HEK293T (cell line): Measurements from ENCODE around the gene MTA2.
"Not testable (repeated sequence)": the region's sequence is repeated elsewhere in the genome, so short reads cannot be mapped to it uniquely, and the experiment has no call there.

Source experiments
- CTCF ChIA-PET: fragments of 350-600 bp; formaldehyde crosslinking; extraction: SDS; loops from one replicate; lab custom pipeline; 2021; ENCODE audit warnings: antibody characterized with exemption, inconsistent platforms; lab: Yijun Ruan, JAX
- POLR2A ChIA-PET: fragments of 350-600 bp; formaldehyde crosslinking; extraction: SDS; loops from one replicate; lab custom pipeline; 2020; ENCODE audit warnings: antibody characterized with exemption, inconsistent platforms; lab: Yijun Ruan, JAX
- DNase-seq: peaks from one replicate; pipeline ENCODE4 v3.0.0; 2012; ENCODE audit warnings: mixed read lengths; ENCODE audit errors: extremely low spot score
- ARNT ChIP-seq: fragments of 450-650 bp; IDR thresholded peaks from 2 replicates; pipeline ENCODE4 v1.6.1; 2017; ENCODE audit warnings: mild to moderate bottlenecking
- BHLHE40 ChIP-seq: fragments of 450-650 bp; IDR thresholded peaks from 2 replicates; pipeline ENCODE4 v1.6.1; 2016; ENCODE audit warnings: mild to moderate bottlenecking, moderate library complexity, borderline replicate concordance
- CTBP1 ChIP-seq: fragments of 450-650 bp; IDR thresholded peaks from 2 replicates; pipeline ENCODE4 v1.6.1; 2016; ENCODE audit warnings: borderline replicate concordance
- ELF4 ChIP-seq: fragments of 450-650 bp; IDR thresholded peaks from 2 replicates; pipeline ENCODE4 v1.6.1; 2017; ENCODE audit warnings: antibody characterized with exemption
- FOXA1 ChIP-seq: fragments of 450-650 bp; IDR thresholded peaks from 2 replicates; pipeline ENCODE4 v1.6.1; 2016; ENCODE audit warnings: mild to moderate bottlenecking
- FOXK2 ChIP-seq: fragments of 450-650 bp; IDR thresholded peaks from 2 replicates; pipeline ENCODE4 v1.6.1; 2016; ENCODE audit warnings: mild to moderate bottlenecking
- FOXM1 ChIP-seq: fragments of 450-650 bp; IDR thresholded peaks from 2 replicates; pipeline ENCODE4 v1.6.1; 2017; ENCODE audit warnings: mild to moderate bottlenecking, borderline replicate concordance
- HDGF ChIP-seq: fragments of 450-650 bp; IDR thresholded peaks from 2 replicates; pipeline ENCODE4 v1.6.1; 2017; ENCODE audit warnings: antibody characterized with exemption, borderline replicate concordance
- L3MBTL2 ChIP-seq: fragments of 450-650 bp; conservative IDR thresholded peaks from 2 replicates; pipeline ENCODE4 v1.6.1; 2016; ENCODE audit warnings: mild to moderate bottlenecking
- LEF1 ChIP-seq: fragments of 450-650 bp; IDR thresholded peaks from 2 replicates; pipeline ENCODE4 v1.6.1; 2017; ENCODE audit warnings: mild to moderate bottlenecking, borderline replicate concordance
- NFRKB ChIP-seq: fragments of 450-650 bp; IDR thresholded peaks from 2 replicates; pipeline ENCODE4 v1.6.1; 2016; ENCODE audit warnings: mild to moderate bottlenecking, moderate library complexity
- SP1 ChIP-seq: fragments of 450-650 bp; IDR thresholded peaks from 2 replicates; pipeline ENCODE4 v1.6.1; 2017
- SUZ12 ChIP-seq: fragments of 450-650 bp; IDR thresholded peaks from 2 replicates; pipeline ENCODE4 v1.6.1; 2016; ENCODE audit warnings: mild to moderate bottlenecking
- TARDBP ChIP-seq: fragments of 450-650 bp; IDR thresholded peaks from 2 replicates; pipeline ENCODE4 v1.6.1; 2016
- ZNF384 ChIP-seq: fragments of 450-650 bp; IDR thresholded peaks from 2 replicates; pipeline ENCODE4 v1.6.1; 2016
- TF ChIP-seq, protein P1 (sequence below): fragments of 450-650 bp; IDR thresholded peaks from 2 replicates; pipeline ENCODE4 v1.6.1; 2016

The MTA2 gene

DNA sequence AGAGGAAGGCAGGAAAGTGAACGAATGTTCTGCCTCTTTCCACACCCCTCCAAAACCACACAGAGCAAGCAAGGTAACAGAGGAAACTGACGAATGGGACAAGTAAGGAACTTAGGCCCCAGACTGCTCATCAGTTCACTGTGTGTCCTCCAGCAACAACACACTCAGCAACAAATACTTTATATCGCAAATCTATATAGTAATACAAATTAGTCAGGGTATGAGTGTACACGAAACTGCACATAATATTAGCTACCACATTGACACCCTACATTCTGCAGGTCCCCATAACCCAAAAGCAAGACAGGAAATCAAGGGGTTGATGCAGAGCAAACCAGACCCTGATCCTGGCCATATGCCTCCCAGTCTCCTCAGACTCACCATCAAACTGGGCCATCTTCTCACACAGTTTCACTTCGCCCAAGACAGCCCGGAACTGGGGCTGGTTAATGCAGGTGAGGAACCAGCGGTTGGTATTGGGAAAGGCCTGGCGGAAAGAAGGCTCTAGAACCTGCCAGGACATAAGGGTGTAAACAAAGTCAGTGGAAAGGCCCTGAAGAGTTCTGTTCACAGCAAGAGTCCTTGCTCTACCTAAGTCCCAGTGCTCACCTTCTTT is 34.5 kb downstream of the MTA2 start:
- POLR2A ChIA-PET, result interaction anchor here (1.1 kb wide), 1 partner anchor 10 kb away, joined by 3 read pairs; no protein-coding TSS in a partner anchor
- CTCF ChIA-PET, result no interaction called here
- DNase-seq, result no peak
- TF ChIP-seq HDGF, result no peak
- no peak for TF ChIP-seq ZNF384
- no peak for TF ChIP-seq FOXA1
- TF ChIP-seq BHLHE40, result no peak
- no peak for TF ChIP-seq CTBP1
- TF ChIP-seq, protein P1, sequence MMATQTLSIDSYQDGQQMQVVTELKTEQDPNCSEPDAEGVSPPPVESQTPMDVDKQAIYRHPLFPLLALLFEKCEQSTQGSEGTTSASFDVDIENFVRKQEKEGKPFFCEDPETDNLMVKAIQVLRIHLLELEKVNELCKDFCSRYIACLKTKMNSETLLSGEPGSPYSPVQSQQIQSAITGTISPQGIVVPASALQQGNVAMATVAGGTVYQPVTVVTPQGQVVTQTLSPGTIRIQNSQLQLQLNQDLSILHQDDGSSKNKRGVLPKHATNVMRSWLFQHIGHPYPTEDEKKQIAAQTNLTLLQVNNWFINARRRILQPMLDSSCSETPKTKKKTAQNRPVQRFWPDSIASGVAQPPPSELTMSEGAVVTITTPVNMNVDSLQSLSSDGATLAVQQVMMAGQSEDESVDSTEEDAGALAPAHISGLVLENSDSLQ, result no peak
- TF ChIP-seq L3MBTL2, result no peak
- no peak for TF ChIP-seq FOXK2
- TF ChIP-seq ELF4, result no peak
- TF ChIP-seq LEF1, result no peak
- no peak for TF ChIP-seq FOXM1
- TF ChIP-seq SP1, result no peak
- no peak for TF ChIP-seq TARDBP
- TF ChIP-seq NFRKB, result no peak
- no peak for TF ChIP-seq ARNT
- TF ChIP-seq SUZ12, result no peak

DNA sequence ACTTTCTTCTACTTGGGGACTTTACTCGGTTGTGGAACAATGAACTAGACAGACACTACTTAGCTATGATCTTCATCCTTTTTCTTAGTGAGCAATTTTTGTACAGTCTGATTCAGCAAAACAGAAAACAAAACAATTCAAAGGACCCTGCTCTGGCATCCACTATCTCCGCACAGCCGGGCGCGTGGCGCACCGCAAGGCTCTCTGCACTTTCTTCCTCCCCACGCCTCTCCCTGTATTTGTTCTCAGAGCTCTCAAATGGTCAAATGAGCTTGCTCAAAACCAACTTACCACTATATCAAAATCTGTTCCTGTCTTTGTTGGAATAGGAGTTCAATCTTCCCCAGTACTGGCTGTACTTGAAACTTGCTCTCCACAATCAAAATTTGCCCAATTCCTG is 35.4 kb downstream of the MTA2 start:
- POLR2A ChIA-PET, result interaction anchor here (1.0 to 4.2 kb wide), 3 partner anchors 7 to 45 kb away, joined by 3 to 37 read pairs (median 6); partner anchors contain the start of genes EEF1G and TUT1
- DNase-seq, result no peak
- CTCF ChIA-PET, result no interaction called here
- TF ChIP-seq ARNT (no peak), LEF1 (no peak), BHLHE40 (no peak), HDGF (no peak), FOXA1 (no peak), SP1 (no peak), FOXK2 (no peak), L3MBTL2 (no peak), ELF4 (no peak), NFRKB (no peak), SUZ12 (no peak), FOXM1 (no peak), ZNF384 (no peak)
- TF ChIP-seq, protein P1, result no peak

DNA sequence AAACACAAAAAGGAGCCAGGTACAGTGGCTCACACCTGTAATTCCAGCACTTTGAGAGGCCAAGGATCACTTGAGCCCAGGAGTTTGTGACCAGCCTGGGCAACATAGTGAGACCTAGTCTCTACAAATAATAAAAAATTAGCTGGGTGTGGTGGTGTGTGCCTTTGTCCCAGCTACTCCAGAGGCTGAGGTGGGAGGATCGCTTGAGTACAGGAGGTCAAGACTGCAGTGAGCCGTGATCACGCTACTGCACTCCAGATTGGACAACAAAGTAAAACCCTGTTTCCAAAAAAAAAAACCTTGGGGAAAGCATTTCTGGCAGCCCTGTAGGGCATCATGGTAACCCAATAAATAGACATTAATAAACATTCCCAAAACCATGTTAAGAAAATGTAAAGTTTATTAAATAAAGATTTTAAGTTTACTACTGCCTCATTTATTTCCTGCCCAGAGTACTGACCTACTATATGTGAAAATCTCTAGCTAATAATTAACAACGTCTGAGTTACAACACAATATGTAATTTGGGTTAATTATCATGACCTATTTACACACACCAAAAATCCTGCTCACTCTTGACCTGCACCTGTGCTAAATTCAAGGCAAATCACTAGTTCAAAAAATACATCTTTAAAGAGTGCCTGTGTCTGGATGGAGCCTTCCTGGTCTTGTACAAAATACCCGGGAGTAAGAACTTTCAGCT is 36.4 kb downstream of the MTA2 start:
- no peak for DNase-seq
- CTCF ChIA-PET, result no interaction called here
- TF ChIP-seq FOXM1 (no peak), SP1 (no peak), FOXK2 (no peak), L3MBTL2 (no peak), ELF4 (no peak), HDGF (no peak), FOXA1 (no peak), LEF1 (no peak), NFRKB (no peak), ZNF384 (no peak), TARDBP (no peak), CTBP1 (no peak), BHLHE40 (no peak), SUZ12 (no peak), ARNT (no peak)
- TF ChIP-seq, protein P1, result no peak
- POLR2A ChIA-PET, result interaction anchor here (1.8 to 4.2 kb wide), 2 partner anchors 8 to 26 kb away, joined by 6 to 37 read pairs; partner anchors contain the start of genes EEF1G and TUT1

DNA sequence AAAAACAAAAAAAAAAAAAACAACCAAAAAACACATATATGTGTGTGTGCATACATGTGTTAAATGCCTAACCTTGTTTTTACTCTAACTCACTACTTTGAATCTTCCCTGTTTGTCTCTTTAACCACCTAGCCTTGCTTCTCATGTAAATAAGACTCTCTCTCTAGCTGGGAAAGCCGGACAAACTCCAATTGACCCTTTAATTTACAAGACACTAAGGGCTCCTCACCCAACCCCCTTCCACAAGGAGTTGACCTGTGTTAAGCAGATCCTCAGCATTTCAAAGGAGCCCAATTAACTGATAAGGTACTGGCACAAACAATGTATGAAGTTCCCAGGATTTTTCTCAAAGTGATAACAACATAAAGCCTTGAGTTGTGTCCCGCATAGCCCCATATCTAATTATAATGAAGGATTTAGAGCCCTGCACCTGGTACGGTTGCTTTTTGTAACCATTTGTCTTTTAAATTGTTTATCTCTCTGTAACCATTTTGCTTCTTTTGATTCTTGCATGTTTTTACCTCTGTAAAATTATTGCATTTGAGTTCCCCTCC is 39.9 kb downstream of the MTA2 start:
- DNase-seq, result not testable (repeated sequence)
- POLR2A ChIA-PET, result interaction anchor here (1.3 to 4.2 kb wide), 4 partner anchors 12 to 137 kb away, joined by 3 to 37 read pairs (median 4); partner anchors contain the start of genes AHNAK and EEF1G
- CTCF ChIA-PET, result interaction anchor here (1.2 to 2.4 kb wide), 4 partner anchors 12 to 137 kb away, joined by 5 to 12 read pairs (median 8); partner anchors contain the start of genes EEF1G and TUT1

DNA sequence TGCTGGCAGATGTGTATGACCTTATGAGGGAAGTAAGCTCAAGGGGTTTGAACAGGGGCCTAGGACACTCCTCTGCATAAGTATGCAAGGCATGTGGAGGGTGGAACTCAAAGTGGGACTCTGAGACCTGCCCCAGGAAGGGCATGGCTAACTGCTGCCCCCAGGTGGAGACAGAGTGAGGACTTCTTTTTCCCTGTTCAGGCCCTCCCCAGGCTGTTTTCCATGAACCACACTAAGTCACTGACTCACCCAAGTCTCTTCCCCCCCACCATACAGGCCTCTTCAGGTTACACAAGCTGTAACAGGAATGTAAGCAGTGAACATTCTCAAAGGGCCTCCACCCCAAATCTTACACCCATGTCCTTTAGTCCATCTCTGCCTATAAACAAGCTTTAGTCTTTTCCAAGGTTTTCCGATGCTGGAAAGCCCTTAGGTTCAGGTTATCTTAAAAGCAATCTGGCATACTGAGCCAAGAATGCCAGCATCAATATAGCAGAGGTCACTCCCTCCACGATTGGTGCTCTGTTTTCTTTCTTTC is 41.0 kb downstream of the MTA2 start:
- CTCF ChIA-PET, result interaction anchor here (0.7 to 2.4 kb wide), 10 partner anchors 9 to 166 kb away, joined by 3 to 12 read pairs (median 6); partner anchors contain the start of genes AHNAK, EEF1G and TUT1
- TF ChIP-seq FOXA1 (no peak), ELF4 (peak; percentile 24; the same call in 1 of the 2 replicates), TARDBP (no peak), ARNT (no peak)
- DNase-seq, result peak; percentile 71
- POLR2A ChIA-PET, result interaction anchor here (0.8 to 4.9 kb wide), 8 partner anchors 13 to 193 kb away, joined by 3 to 40 read pairs (median 4); partner anchors contain the start of genes AHNAK, C11orf98, CSKMT and EEF1G

DNA sequence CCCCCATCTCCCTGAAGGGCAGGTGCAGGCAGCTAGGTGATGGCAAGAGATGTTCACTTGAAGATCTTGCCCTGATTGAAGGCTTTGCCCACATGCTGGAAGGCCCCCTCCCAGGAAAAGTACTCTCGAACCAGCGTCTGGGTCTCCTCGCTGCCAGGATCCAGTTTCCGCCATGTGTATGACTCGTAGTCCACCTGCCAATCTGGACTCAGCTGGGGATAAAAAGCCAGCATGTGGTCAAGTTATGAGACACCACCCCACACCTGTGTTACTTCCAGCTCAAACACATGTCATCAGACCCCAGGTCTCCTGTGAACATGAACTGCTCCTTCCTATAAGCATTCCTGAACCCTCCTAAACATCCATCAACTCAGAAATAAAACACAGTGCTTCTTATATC is 42.0 kb downstream of the MTA2 start:
- DNase-seq, result not testable (repeated sequence)
- ChIA-PET CTCF (interaction anchor here (0.9 to 2.4 kb wide), 5 partner anchors 13 to 165 kb away, joined by 3 to 9 read pairs (median 5); partner anchors contain the start of genes AHNAK and EEF1G), POLR2A (interaction anchor here (1.0 to 4.9 kb wide), 4 partner anchors 14 to 194 kb away, joined by 3 to 40 read pairs (median 6); partner anchors contain the start of genes EEF1G, TUT1 and ZBTB3)
